Ectodermal cell (in vitro differentiated cells): ENCODE data around the gene TBXAS1.

ENCODE experiments used
- H3K27ac ChIP-seq: 2 replicates; pipeline ENCODE4 v1.7.0; 2013; ENCODE audit warnings: mild to moderate bottlenecking, low read depth, low read length; ENCODE audit not compliant: insufficient read depth, poor library complexity, severe bottlenecking
- H3K27me3 ChIP-seq: 2 replicates; pipeline ENCODE4 v1.7.0; 2013; ENCODE audit warnings: mild to moderate bottlenecking, low read length; ENCODE audit not compliant: insufficient read depth, control insufficient read depth, poor library complexity, severe bottlenecking
- H3K36me3 ChIP-seq: one replicate; pipeline ENCODE4 v1.7.0; 2013; ENCODE audit warnings: low read length; ENCODE audit not compliant: control insufficient read depth, insufficient read depth
- H3K4me1 ChIP-seq: one replicate; pipeline ENCODE4 v1.7.0; 2013; ENCODE audit warnings: low read length; ENCODE audit not compliant: control insufficient read depth, insufficient read depth
- H3K4me3 ChIP-seq: 2 replicates; pipeline ENCODE4 v1.7.0; 2013; ENCODE audit warnings: low read depth, low read length, control low read depth; ENCODE audit not compliant: insufficient read depth
- H3K9me3 ChIP-seq: 2 replicates; pipeline ENCODE4 v1.7.0; 2013; ENCODE audit warnings: mild to moderate bottlenecking, low read length, moderate library complexity; ENCODE audit not compliant: control insufficient read depth
- WGBS, 2 experiments: methylation state at CpG; one replicate each; pipeline ENCODE4 v1.1.7; 2013; ENCODE audit warnings: missing lambda C conversion rate in 2 of 2; 5-methylcytosine and 5-hydroxymethylcytosine counted together

Gene TBXAS1

GRCh38 chr7:139807009-139807408 lies 22.1 kb upstream of the TBXAS1 start:
- Histone ChIP-seq H3K27me3 (no peaks in the 10 kb centered on the region), H3K9me3 (no peaks in the 10 kb centered on the region), H3K4me3 (no peak overlapping the region), H3K36me3 (no peaks in the 10 kb centered on the region), H3K27ac (no peak overlapping the region), H3K4me1 (no peaks in the 10 kb centered on the region)
- 90% methylated on average over 3 of the region's 3 CpGs for WGBS, 2 experiments

DNA sequence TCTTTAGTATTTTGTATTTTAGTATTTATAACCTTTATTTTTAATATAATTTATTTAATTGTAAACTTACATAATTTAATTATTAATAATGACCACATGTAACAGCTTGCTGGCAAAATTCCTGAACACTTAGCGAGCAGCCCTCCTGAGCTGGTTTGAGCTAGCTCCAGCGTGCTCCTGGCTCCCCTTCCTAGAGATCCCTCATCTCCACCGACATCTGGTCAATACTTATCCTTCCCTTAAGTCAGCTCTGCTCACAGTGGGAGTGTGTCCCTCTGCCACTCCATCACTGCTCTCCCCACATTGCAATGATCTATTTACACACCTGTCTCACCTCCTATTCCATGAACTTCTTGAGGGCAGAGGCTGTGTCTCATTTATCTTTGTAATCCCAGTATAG lies 20.6 kb upstream of the TBXAS1 start:
- H3K27ac ChIP-seq, result no peak overlapping the region
- H3K4me1 ChIP-seq, result no peaks in the 10 kb centered on the region
- WGBS, 2 experiments, result 90 to 91% methylated on average over 3 of the region's 3 CpGs
- no peaks in the 10 kb centered on the region for H3K36me3 ChIP-seq
- no peak overlapping the region for H3K4me3 ChIP-seq
- H3K27me3 ChIP-seq, result no peaks in the 10 kb centered on the region
- no peaks in the 10 kb centered on the region for H3K9me3 ChIP-seq

GRCh38 chr7:139808846-139809442 lies 20.1 kb upstream of the TBXAS1 start:
- Histone ChIP-seq H3K36me3 (no peaks in the 10 kb centered on the region), H3K27me3 (no peaks in the 10 kb centered on the region), H3K9me3 (no peaks in the 10 kb centered on the region), H3K27ac (no peak overlapping the region), H3K4me3 (no peak overlapping the region), H3K4me1 (no peaks in the 10 kb centered on the region)

GRCh38 chr7:139811066-139811465 lies 18.0 kb upstream of the TBXAS1 start:
- no peaks in the 10 kb centered on the region for H3K36me3 ChIP-seq
- H3K9me3 ChIP-seq, result no peaks in the 10 kb centered on the region
- H3K4me1 ChIP-seq, result no peaks in the 10 kb centered on the region
- no peak overlapping the region for H3K27ac ChIP-seq
- H3K27me3 ChIP-seq, result no peaks in the 10 kb centered on the region
- WGBS, 2 experiments, result 88 to 94% methylated on average over 2 of the region's 2 CpGs
- H3K4me3 ChIP-seq, result no peak overlapping the region

GRCh38 chr7:139813151-139813550 lies 15.9 kb upstream of the TBXAS1 start:
- WGBS, 2 experiments, result 93 to 94% methylated on average over 6 of the region's 6 CpGs
- H3K9me3 ChIP-seq, result no peaks in the 10 kb centered on the region
- H3K4me3 ChIP-seq, result no peak overlapping the region
- H3K27ac ChIP-seq, result no peak overlapping the region
- no peaks in the 10 kb centered on the region for H3K36me3 ChIP-seq
- no peaks in the 10 kb centered on the region for H3K27me3 ChIP-seq
- H3K4me1 ChIP-seq, result no peaks in the 10 kb centered on the region

DNA sequence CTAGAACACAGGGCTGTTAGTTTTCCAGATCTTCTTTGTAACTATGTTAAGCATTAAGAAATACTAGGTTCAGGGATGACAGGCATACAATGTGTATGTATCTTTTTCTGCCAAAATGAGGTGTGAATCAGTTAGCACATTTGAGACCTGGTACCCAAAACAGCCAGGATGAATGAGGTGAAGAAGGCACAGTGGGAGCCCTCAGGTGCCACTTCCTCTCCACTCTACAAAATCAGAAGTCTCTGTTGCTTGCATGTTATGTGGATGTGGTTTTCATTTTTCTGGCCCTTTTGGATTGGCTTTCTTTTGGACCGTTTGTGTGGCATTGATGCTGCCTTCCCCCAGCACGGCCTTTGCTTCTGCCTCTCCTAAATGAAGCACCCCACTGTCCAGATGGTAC lies 15.4 kb upstream of the TBXAS1 start:
- Histone ChIP-seq H3K4me1 (no peaks in the 10 kb centered on the region), H3K27ac (no peak overlapping the region), H3K4me3 (no peak overlapping the region), H3K9me3 (no peaks in the 10 kb centered on the region), H3K27me3 (no peaks in the 10 kb centered on the region), H3K36me3 (no peaks in the 10 kb centered on the region)
- WGBS, 2 experiments, result 92 to 96% methylated on average over 2 of the region's 2 CpGs

DNA sequence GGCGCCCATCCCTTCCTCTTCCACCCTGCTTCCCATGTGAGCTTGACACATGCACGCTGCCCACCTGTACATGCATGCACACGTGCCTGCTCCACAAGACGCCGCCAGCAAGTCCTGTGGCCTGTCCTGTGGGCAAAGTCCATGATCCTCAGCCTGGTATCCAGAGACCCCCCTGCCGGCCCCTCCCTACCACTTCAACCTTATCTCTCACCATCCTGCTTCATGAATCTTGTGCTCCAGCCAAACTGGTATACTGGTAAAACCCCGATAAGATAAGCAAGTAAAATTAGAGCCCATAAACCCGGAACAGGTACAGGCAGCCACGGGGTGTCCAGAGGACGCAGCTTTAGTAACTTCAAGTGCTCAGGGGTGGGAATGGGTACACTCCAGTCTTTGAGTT lies 11.8 kb upstream of the TBXAS1 start:
- no peaks in the 10 kb centered on the region for H3K9me3 ChIP-seq
- H3K27ac ChIP-seq, result no peak overlapping the region
- no peaks in the 10 kb centered on the region for H3K4me1 ChIP-seq
- no peaks in the 10 kb centered on the region for H3K36me3 ChIP-seq
- WGBS, 2 experiments, result 92% methylated on average over 10 of the region's 10 CpGs
- H3K4me3 ChIP-seq, result no peak overlapping the region
- H3K27me3 ChIP-seq, result no peaks in the 10 kb centered on the region

DNA sequence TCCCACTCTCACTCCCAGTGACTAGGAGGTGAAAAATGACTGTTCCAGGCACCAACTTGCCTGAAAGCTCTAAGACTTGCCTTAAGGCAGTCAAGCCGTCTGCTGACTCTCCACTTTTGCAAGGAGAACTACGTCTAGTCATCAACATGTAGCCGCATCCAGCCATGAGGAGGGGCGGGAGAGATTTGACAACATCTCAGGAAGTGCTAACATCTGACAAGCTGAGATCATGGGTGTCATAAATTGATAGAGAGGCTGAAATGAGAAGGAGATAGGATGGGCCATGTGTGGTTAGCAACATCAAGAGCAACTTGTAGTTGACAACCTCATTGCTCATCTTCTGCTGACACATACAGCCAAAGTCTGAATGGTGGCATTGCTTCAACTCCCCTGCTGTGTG lies 9.0 kb upstream of the TBXAS1 start:
- no peak overlapping the region for H3K27ac ChIP-seq
- no peaks in the 10 kb centered on the region for H3K9me3 ChIP-seq
- WGBS, 2 experiments, result 94 to 97% methylated on average over 4 of the region's 4 CpGs
- no peaks in the 10 kb centered on the region for H3K27me3 ChIP-seq
- H3K4me1 ChIP-seq, result no peaks in the 10 kb centered on the region
- H3K4me3 ChIP-seq, result no peak overlapping the region
- H3K36me3 ChIP-seq, result no peaks in the 10 kb centered on the region

DNA sequence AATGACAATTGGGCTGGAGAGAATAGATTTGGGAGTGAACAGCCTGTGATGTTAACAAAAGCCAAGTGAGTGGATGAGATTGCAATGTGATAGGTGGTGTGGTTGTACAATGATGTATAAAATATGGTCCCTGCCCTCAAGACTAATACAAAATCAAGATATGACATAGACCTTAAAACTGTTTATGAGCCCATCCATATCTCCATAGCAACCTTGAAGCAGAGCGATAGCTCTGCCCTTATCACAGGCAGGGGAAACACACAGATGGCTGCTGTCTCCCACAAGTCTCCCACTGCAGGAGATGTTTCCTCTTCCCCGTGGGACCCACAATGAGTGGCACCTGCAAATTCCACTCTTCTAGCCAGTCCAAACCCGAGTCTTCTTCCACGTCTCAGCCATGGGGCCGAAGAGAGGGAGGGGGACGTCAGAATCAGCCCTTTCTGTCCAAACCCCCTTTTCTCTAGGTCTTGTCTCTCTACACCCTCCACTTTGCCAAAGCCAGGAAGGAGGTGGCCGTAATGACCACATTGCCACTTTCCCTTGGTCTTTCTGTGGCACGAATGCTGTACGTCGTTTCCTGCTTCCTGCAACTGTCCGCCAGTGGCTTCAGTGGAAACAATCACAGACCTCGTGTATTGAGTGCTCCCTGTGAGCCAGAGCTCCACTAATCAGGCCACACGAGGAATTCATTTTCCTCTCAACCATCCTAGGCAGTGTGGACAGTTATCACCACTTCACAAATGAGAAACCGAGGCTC lies 7.5 kb upstream of the TBXAS1 start:
- 92 to 94% methylated on average over 14 of the region's 14 CpGs for whole genome bisulfite sequencing, 2 experiments
- Histone ChIP-seq H3K27ac (no peak overlapping the region), H3K4me3 (no peak overlapping the region), H3K27me3 (no peaks in the 10 kb centered on the region), H3K36me3 (no peaks in the 10 kb centered on the region), H3K9me3 (no peaks in the 10 kb centered on the region), H3K4me1 (no peaks in the 10 kb centered on the region)

GRCh38 chr7:139822855-139823254 lies 6.2 kb upstream of the TBXAS1 start:
- Histone ChIP-seq H3K4me3 (no peak overlapping the region), H3K27ac (no peak overlapping the region), H3K36me3 (no peaks in the 10 kb centered on the region), H3K9me3 (no peaks in the 10 kb centered on the region), H3K4me1 (no peaks in the 10 kb centered on the region), H3K27me3 (no peaks in the 10 kb centered on the region)
- whole genome bisulfite sequencing, 2 experiments, result 93 to 95% methylated on average over 9 of the region's 9 CpGs
